KOPT-K1 (cell line): ENCODE data around the gene DDOST.
"Not testable (repeated sequence)": the region's sequence is repeated elsewhere in the genome, so short reads cannot be mapped to it uniquely, and the experiment has no call there.

ENCODE experiments used
- H3K27ac ChIP-seq: fragments of 200-600 bp; sonication (generic); 2 replicates; pipeline ENCODE4 v1.5.1; 2016; ENCODE audit warnings: antibody characterized with exemption, mild to moderate bottlenecking, low read depth, low read length; ENCODE audit not compliant: poor library complexity, severe bottlenecking
- H3K36me3 ChIP-seq: fragments of 200-600 bp; sonication (generic); 2 replicates; pipeline ENCODE4 v1.5.1; 2017; ENCODE audit warnings: antibody characterized with exemption, mild to moderate bottlenecking, low read length, moderate library complexity; ENCODE audit not compliant: insufficient read depth
- H3K9me3 ChIP-seq: fragments of 200-600 bp; sonication (generic); 2 replicates; pipeline ENCODE4 v1.5.1; 2017; ENCODE audit warnings: antibody characterized with exemption, low read length, mild to moderate bottlenecking; ENCODE audit not compliant: insufficient read depth, poor library complexity, severe bottlenecking

Gene DDOST

DNA sequence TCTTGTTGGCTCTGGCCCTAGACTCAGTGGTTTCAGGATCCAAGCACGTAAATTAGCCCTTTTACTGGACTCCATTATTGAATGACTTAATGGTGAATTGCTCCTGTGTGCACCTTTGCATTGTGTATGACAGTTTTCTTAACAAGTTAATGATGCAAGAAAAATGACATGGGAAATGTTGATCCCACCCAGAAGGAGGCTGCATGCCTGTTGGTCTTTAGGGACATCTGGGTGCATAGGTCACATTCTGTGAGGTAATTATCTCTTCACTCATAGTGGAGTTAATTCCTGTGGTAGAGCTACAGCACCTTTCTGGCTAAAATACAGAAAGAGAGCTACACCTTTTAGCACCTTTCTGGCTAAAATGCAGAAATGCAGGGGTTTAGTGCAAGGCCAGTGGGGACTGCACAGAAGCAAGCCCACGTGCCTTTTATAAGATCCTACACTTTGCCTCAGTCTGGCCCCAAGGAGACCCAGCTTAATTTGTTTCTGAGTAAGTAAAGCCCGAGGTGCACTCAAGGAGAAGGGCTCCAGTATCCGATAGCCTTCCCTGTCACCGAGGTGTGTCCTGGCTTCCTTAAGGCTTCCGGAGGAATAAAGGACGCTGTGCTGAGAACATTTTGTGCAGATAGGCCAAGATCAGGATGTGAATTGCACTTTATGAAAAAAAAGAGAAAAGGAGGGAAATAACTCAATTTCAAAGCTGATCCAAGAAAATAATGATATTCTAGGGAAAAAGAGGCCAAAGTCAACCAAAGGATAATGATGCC lies 54.2 kb downstream of the DDOST start:
- H3K9me3 ChIP-seq, H3K36me3 ChIP-seq, H3K27ac ChIP-seq: not testable (repeated sequence)

DNA sequence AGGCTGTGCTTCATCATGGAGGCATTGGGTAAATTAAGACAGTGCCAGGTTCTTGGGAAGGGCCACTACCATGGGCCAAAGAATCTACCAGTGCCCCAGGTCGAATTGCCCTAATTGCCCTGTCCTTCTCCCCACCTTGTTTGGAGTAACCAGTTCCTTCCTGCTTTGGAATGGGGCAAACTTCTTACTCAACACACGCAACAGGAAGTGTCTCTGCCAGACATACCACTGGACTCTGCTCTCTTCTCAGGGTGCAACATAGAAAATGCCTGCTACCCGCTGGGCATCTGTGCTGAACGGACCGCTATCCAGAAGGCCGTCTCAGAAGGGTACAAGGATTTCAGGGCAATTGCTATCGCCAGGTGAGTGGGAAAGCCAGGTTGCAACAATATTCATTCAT lies 56.5 kb downstream of the DDOST start:
- H3K27ac ChIP-seq, result no peak overlapping the region
- no peaks in the 10 kb centered on the region for H3K36me3 ChIP-seq
- no peaks in the 10 kb centered on the region for H3K9me3 ChIP-seq

DNA sequence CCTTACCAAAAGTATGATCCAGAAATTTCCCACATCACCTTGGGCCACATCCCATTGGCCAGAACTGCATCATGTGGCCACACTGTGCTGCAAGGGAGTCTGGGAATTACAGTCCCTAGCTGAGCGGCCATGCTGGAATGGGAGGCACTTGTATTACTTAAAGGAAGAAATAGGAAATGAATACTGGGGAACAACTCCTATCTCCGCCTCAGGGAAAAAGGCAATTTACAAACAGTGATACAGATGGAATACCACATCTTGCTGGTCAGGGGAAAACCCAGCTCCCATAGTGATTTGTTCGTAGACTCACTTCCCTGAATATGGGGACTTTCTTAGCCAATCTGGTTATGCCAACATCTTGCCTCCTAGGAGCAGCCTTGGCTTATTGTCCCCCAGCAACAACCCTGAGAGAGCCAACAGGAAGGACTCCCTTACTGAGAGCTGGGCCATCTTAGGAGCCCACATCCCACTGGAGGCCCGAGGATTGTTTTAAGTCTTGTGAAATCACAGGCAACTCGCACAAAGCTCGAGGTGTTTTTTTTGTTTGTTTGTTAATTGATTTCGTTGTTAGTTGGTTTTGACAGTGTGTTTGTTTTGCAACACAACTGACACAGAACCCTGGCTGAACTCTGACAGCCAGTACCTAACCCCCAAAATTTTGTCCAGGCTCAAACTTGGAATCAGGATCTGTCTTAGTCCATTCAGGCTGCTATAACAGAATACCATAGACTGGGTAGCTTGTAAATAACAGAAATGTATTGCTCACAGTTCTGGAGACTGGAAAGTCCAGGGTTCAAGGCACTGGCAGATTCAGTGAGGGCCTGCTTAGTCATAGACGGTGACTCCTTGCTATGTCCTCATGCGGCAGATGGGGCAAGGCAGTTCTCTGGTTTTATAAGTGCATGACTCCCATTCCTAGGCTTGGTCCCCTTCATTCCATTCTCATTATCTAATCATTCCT lies 57.4 kb downstream of the DDOST start:
- Histone ChIP-seq H3K27ac (no peak overlapping the region), H3K9me3 (no peaks in the 10 kb centered on the region), H3K36me3 (no peaks in the 10 kb centered on the region)

GRCh38 chr1:20602851-20603450 lies 58.2 kb downstream of the DDOST start:
- Histone ChIP-seq H3K36me3 (no peaks in the 10 kb centered on the region), H3K9me3 (no peaks in the 10 kb centered on the region), H3K27ac (no peak overlapping the region)
